HEK293 (cell line): Measurements from ENCODE around the gene POLR1G.

ENCODE experiments used
- HOXD13 ChIP-seq: sonication (generic); formaldehyde crosslinking; IDR thresholded peaks from 2 replicates; pipeline ENCODE4 v1.8.0; 2022; ENCODE audit warnings: missing genetic modification reagents, borderline replicate concordance
- MYNN ChIP-seq: fragments of 450-650 bp; formaldehyde crosslinking; IDR thresholded peaks from 2 replicates; pipeline ENCODE4 v1.5.1; 2016; ENCODE audit warnings: missing biosample characterization, missing genetic modification characterization, borderline replicate concordance
- RBAK ChIP-seq: fragments of 450-650 bp; formaldehyde crosslinking; IDR thresholded peaks from 2 replicates; pipeline ENCODE4 v1.5.1; 2016; ENCODE audit warnings: missing biosample characterization, missing genetic modification characterization
- ZBTB10 ChIP-seq: fragments of 450-650 bp; formaldehyde crosslinking; IDR thresholded peaks from 2 replicates; pipeline ENCODE4 v1.5.1; 2016; ENCODE audit warnings: missing biosample characterization, missing genetic modification characterization
- ZBTB17 ChIP-seq: fragments of 450-650 bp; formaldehyde crosslinking; IDR thresholded peaks from 2 replicates; pipeline ENCODE4 v1.5.1; 2016; ENCODE audit warnings: missing biosample characterization, missing genetic modification characterization
- ZBTB44 ChIP-seq: fragments of 450-650 bp; IDR thresholded peaks from 2 replicates; pipeline ENCODE4 v1.5.1; 2018; ENCODE audit warnings: missing biosample characterization, mild to moderate bottlenecking, missing genetic modification characterization
- ZNF121 ChIP-seq: fragments of 450-650 bp; formaldehyde crosslinking; IDR thresholded peaks from 2 replicates; pipeline ENCODE4 v1.5.1; 2016; ENCODE audit warnings: missing biosample characterization, missing genetic modification characterization
- ZNF146 ChIP-seq: fragments of 450-650 bp; formaldehyde crosslinking; IDR thresholded peaks from 2 replicates; pipeline ENCODE4 v1.5.1; 2016; ENCODE audit warnings: missing biosample characterization, missing genetic modification characterization
- ZNF148 ChIP-seq: fragments of 450-650 bp; formaldehyde crosslinking; IDR thresholded peaks from 2 replicates; pipeline ENCODE4 v1.5.0; 2017; ENCODE audit warnings: missing biosample characterization, missing genetic modification characterization, borderline replicate concordance
- ZNF302 ChIP-seq: fragments of 450-650 bp; formaldehyde crosslinking; IDR thresholded peaks from 2 replicates; pipeline ENCODE4 v1.5.1; 2016; ENCODE audit warnings: missing biosample characterization, missing genetic modification characterization, low read depth
- ZNF394 ChIP-seq: fragments of 450-650 bp; formaldehyde crosslinking; IDR thresholded peaks from 2 replicates; pipeline ENCODE4 v1.5.1; 2016; ENCODE audit warnings: missing biosample characterization, missing genetic modification characterization, mild to moderate bottlenecking, moderate library complexity, borderline replicate concordance
- ZNF48 ChIP-seq: fragments of 450-650 bp; formaldehyde crosslinking; IDR thresholded peaks from 2 replicates; pipeline ENCODE4 v1.5.1; 2016; ENCODE audit warnings: missing biosample characterization, missing genetic modification characterization
- ZNF510 ChIP-seq: fragments of 450-650 bp; formaldehyde crosslinking; IDR thresholded peaks from 2 replicates; pipeline ENCODE4 v1.5.1; 2018; ENCODE audit warnings: mild to moderate bottlenecking, missing genetic modification characterization, missing biosample characterization; ENCODE audit not compliant: insufficient replicate concordance
- ZNF518A ChIP-seq: fragments of 450-650 bp; formaldehyde crosslinking; conservative IDR thresholded peaks from 2 replicates; pipeline ENCODE4 v1.5.1; 2016; ENCODE audit warnings: low read depth, missing biosample characterization, missing genetic modification characterization
- ZNF548 ChIP-seq: fragments of 450-650 bp; formaldehyde crosslinking; IDR thresholded peaks from 2 replicates; pipeline ENCODE4 v1.5.1; 2016; ENCODE audit warnings: missing biosample characterization, missing genetic modification characterization
- ZNF664 ChIP-seq: fragments of 450-650 bp; formaldehyde crosslinking; IDR thresholded peaks from 2 replicates; pipeline ENCODE4 v1.5.1; 2016; ENCODE audit warnings: missing biosample characterization, missing genetic modification characterization
- ZNF692 ChIP-seq: fragments of 450-650 bp; formaldehyde crosslinking; IDR thresholded peaks from 2 replicates; pipeline ENCODE4 v1.5.1; 2016; ENCODE audit warnings: missing biosample characterization, missing genetic modification characterization
- ZNF707 ChIP-seq: fragments of 450-650 bp; formaldehyde crosslinking; IDR thresholded peaks from 2 replicates; pipeline ENCODE4 v1.5.1; 2016; ENCODE audit warnings: missing biosample characterization, missing genetic modification characterization
- ZNF837 ChIP-seq: fragments of 450-650 bp; formaldehyde crosslinking; IDR thresholded peaks from 2 replicates; pipeline ENCODE4 v1.5.1; 2016; ENCODE audit warnings: missing biosample characterization, missing genetic modification characterization

The POLR1G gene

GRCh38 chr19:45404557-45405434, 1.6 kb upstream of the POLR1G start, which contains the start of gene PPP1R13L (continued):
- peak; percentile 32; the same call in 1 of the 2 replicates for TF ChIP-seq ZBTB10 (tag by site-specific recombination)
- no peak for TF ChIP-seq HOXD13 (CRISPR knock-in tag)
- TF ChIP-seq MYNN (tag by site-specific recombination), result no peak
- TF ChIP-seq ZNF394 (tag by site-specific recombination), result peak; percentile 40; the same call in 1 of the 2 replicates
- peak; percentile 93 for TF ChIP-seq ZBTB17 (tag by site-specific recombination)
- TF ChIP-seq ZNF707, result no peak
- TF ChIP-seq ZNF664, result 0 out of 2 replicates have a peak, but pooled peaks have one; percentile 7
- TF ChIP-seq ZNF518A (tag by site-specific recombination), result no peak
- TF ChIP-seq RBAK (tag by site-specific recombination), result no peak
- peak; percentile 51 for TF ChIP-seq ZNF692 (tag by site-specific recombination)
- TF ChIP-seq ZNF121, result peak; percentile 98
- no peak for TF ChIP-seq ZNF837 (tag by site-specific recombination)
- no peak for TF ChIP-seq ZNF302 (tag by site-specific recombination)
- no peak for TF ChIP-seq ZNF548 (tag by site-specific recombination)
- no peak for TF ChIP-seq ZNF510 (tag by site-specific recombination)
- no peak for TF ChIP-seq ZBTB44
- no peak for TF ChIP-seq ZNF146 (tag by site-specific recombination)
- 0 out of 2 replicates have a peak, but pooled peaks have one; percentile 30 for TF ChIP-seq ZNF148 (tag by site-specific recombination)
- no peak for TF ChIP-seq ZNF48 (tag by site-specific recombination)
